GM12874 (cell line): ENCODE measurements around the gene ADAMTS16.

Source experiments
- TF ChIP-seq, protein P1 (sequence below): IDR thresholded peaks from 2 replicates; pipeline ENCODE4 v1.5.1; 2011; ENCODE audit warnings: low read depth, mild to moderate bottlenecking, control low read depth, low read length, moderate library complexity; ENCODE audit not compliant: insufficient read depth

ADAMTS16 gene

DNA sequence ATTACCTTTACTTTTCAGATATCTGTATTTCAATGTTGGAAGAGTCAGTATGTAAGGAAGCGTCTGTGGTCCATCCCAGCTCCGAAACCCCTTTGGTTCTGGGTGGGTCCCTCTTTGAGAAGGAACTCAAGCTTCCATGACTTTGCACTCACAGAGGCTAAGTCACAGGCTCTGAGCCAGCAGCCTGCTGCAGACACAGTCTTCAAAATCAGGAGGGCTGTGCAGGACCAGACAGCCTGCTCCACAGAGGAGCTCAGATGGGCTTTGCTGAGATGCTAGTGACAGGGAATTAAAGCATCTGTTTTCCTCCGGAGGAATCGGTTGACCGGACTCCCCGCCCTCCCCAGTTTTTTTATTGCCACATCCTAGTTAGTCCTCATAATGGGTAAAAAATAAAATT is 155.9 kb downstream of the ADAMTS16 start:
- TF ChIP-seq, protein P1, sequence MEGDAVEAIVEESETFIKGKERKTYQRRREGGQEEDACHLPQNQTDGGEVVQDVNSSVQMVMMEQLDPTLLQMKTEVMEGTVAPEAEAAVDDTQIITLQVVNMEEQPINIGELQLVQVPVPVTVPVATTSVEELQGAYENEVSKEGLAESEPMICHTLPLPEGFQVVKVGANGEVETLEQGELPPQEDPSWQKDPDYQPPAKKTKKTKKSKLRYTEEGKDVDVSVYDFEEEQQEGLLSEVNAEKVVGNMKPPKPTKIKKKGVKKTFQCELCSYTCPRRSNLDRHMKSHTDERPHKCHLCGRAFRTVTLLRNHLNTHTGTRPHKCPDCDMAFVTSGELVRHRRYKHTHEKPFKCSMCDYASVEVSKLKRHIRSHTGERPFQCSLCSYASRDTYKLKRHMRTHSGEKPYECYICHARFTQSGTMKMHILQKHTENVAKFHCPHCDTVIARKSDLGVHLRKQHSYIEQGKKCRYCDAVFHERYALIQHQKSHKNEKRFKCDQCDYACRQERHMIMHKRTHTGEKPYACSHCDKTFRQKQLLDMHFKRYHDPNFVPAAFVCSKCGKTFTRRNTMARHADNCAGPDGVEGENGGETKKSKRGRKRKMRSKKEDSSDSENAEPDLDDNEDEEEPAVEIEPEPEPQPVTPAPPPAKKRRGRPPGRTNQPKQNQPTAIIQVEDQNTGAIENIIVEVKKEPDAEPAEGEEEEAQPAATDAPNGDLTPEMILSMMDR: no peak

- TF ChIP-seq, protein P1: no peak
Observed at GRCh38 chr5:5297432-5298067, 157.4 kb downstream of the ADAMTS16 start.

DNA sequence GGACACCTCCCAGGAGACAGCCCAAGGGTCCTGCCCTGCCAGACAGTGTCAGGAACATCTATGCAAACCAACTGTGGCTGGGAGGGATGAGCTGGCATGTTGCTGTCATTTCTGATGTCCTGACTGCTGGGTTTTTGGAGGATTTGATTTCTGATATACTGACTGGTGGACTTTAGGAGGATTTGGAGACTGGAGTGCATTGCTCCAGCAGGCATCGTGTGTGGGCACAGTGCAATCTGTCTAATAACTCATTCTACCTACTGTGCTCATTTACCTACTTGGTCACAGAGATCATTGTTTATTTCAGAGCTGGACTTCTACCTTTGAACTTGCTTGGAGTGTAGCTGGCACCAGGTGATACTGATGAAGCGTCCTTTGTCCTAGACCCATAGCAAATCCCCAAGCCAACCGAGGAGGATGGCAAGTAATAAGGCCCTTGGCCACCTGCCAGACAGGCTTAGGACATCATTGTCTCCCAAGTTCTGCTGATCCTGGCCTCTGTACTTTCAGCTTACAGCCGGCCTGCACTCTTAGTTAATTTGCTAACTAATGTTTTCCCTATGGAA is 158.0 kb downstream of the ADAMTS16 start:
- TF ChIP-seq, protein P1: no peak

DNA sequence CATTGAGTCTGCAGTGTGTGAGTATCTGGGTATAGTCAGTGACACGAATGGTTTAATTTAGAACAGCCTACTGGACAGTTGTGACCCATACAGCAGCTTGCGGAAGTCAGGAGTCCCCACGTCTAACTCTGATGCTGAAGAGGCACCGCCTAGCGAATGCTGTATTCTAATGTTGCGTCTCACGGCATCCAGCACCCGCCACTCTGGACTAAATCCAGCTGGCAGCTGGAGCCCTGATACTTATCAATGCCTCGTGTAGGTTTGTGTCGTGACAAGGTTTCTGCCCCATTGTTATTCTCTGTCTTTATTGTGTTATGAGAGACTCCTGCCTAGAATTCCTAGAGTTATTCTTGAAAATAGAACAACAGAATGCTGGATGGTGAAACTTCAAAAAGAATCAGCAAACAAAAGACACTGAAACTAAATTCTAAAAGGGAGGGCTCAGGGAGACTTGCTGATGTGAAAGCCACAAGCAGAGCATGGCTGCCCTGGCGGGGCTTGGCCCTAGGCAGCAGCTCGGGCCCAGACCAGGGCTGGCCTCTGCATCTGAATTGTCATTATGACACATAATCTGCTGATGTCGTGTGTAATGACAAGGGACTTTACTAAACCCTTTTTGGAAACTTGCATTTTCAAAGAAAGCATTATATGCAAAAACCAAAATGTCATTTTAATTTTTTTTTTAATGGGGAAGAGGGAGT is 158.9 kb downstream of the ADAMTS16 start:
- TF ChIP-seq, protein P1: no peak

DNA sequence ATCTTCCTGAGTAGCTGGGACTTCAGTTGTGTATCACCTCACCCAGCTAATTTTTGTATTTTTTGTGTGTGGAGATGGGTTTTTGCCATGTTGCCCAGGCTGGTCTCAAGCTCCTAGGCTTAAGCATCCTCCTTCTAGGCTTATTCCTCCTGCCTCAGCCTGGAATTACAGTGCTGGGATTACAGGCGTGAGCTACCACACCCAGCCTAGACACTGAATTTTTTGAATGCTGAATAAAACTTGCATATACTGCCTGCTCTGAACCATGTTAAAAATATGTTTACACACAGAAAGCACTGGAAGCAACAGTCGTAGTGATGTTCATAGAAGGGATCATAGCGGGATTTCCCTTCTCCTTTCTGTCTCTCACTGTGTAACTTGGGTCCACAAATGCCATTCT is 161.0 kb downstream of the ADAMTS16 start:
- TF ChIP-seq, protein P1: no peak

- TF ChIP-seq, protein P1: no peak
Observed at GRCh38 chr5:5302201-5302600, 162.1 kb downstream of the ADAMTS16 start.

DNA sequence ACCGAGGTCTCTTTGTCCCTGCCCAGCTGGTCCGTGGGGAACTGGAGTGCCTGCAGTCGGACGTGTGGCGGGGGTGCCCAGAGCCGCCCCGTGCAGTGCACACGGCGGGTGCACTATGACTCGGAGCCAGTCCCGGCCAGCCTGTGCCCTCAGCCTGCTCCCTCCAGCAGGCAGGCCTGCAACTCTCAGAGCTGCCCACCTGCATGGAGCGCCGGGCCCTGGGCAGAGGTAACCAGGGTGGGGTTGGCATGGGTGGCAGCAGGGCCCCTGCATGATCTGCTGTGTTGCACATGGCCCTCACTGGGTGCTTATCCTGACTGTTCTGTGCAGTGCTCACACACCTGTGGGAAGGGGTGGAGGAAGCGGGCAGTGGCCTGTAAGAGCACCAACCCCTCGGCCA is 163.1 kb downstream of the ADAMTS16 start:
- TF ChIP-seq, protein P1: no peak
